Stimulated activated CD4-positive, alpha-beta T cell treated with anti-CD3 and anti-CD28 coated beads, TNF-alpha, amount 100 ng/mL, for 1 hour (primary cell): ENCODE data around the gene DRD2.

Source experiments
- DNase-seq, 3 donors: peaks; one replicate each; pipeline ENCODE4 v3.0.0-alpha.2; 2020; ENCODE audit warnings: low read depth in 3 of 3, low spot score in 1 of 3

DRD2 gene

GRCh38 chr11:113400631-113401230 is 74.5 kb downstream of the DRD2 start:
- DNase-seq = no peak

GRCh38 chr11:113398669-113399430 is 76.3 kb downstream of the DRD2 start:
- no peak for DNase-seq

DNA sequence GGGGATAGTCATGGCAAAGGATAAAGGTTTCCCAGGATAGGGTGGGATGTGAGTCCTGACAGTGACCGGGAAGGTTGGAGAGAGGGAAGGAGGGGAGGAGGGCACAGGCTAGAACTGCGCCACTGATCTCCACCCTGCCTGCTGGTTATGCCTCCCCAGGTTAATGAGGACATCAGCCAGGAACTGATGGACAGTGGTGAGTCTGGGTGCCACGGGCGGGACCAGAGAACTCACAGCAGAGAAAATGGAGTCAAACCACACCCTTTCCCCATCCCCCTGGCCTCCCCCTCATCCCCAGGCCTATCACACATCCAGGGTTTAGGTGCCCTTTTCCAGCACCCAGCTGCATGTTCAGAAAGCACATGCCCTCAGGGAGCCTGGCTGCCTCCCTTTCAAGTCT is 77.4 kb downstream of the DRD2 start:
- no peak for DNase-seq

- DNase-seq = no peak
Measured at GRCh38 chr11:113397212-113397611, 78.0 kb downstream of the DRD2 start.

- DNase-seq = no peak
Measured at GRCh38 chr11:113396690-113397089, 78.5 kb downstream of the DRD2 start.

GRCh38 chr11:113395782-113396336 is 79.3 kb downstream of the DRD2 start:
- DNase-seq = no peak

GRCh38 chr11:113394919-113395318 is 80.3 kb downstream of the DRD2 start:
- DNase-seq = no peak

DNA sequence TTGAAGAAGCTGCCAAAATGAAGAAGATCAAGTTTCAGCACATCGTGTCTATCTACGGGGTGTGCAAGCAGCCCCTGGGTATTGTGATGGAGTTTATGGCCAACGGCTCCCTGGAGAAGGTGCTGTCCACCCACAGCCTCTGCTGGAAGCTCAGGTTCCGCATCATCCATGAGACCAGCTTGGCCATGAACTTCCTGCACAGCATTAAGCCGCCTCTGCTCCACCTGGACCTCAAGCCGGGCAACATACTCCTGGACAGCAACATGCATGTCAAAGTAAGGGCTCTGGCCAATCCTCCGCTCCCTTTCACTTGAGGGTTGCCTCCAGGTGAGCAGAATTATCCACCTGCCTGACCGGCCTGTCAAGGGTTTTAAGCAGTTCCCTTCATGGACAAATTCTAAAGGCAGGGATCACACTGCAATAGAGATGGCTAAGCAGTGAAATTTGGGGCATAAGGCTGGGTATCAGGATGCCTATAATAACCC is 81.7 kb downstream of the DRD2 start:
- no peak for DNase-seq

DNA sequence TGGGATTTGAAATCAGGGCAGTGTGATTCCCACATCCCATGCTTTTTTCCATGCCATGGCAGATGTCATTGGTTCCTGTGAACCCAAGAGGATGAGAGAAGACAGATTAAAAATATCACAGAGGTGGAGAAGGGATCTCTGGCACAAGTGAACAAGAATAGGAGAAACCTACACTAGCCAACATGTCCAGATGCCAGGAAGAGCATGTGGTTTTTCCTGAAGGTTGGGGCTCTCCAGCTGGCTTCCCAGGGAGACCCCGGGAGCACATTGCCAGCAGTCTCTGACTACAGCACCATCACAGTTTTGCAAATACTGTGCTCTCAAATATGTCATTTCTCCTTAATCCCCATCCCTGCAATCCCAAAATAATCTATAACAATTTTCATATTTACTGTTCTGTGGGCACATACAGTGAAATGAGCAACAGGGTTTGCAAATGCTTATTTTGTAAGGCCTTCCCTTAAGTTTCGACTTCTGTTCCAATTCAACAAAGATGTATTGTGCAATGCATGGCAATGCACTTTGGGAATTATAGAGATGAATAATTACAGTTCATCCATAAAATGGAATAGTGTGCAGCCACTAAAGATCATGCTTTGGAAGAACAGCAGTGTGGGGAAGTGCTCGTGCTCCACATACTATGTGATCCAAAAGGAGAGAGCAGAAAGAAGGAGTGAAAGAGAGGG is 82.8 kb downstream of the DRD2 start:
- DNase-seq = no peak

- DNase-seq = no peak
Measured at GRCh38 chr11:113389272-113389671, 85.9 kb downstream of the DRD2 start.

- no peak for DNase-seq
Measured at GRCh38 chr11:113387605-113388211, 87.5 kb downstream of the DRD2 start, which contains the start of gene ANKK1. Gene ANKK1, plus strand, starts transcription at chr11:113387779. Its CDS starts 106 bp downstream, at chr11:113387885.

GRCh38 chr11:113386866-113387265 is 88.3 kb downstream of the DRD2 start:
- DNase-seq = no peak

DNA sequence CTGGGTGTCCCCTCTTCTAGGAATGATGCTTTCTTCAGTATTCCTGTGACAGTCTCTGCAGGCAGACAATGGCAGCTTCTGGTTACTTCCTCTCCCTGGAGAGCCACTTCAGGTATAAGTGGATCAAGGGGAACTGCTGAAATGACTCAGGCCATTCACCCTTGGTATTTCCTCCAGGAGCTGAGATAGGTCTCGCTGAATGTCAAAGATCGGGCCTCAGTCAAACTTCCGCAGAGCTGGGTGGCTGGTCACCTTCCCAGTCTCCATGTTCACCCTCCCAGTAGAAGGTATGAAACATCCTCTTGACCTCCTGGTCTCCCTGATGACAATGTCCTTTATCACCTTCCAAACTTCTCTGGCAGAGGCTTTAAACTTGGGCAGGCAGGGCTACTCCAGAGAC is 89.4 kb downstream of the DRD2 start:
- DNase-seq = no peak

DNA sequence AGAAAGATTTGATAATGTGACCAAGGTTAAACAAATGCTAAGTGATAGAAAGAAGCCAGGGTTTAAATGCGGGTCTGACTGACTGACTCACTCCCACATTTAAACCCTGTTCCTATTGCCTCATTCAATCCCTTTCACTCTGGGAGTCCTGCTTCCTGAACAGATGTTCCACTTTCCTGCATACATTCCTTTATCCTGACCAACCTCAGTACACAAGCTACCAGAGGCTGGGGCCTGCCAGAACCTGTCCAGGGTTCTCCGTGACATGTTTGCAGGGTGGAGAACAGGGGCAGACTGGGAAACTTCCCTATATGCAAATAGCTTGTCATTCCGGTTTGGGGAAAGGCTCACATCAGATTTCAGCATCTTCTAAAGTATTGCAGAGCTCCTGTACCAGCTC is 90.6 kb downstream of the DRD2 start:
- DNase-seq = no peak

DNA sequence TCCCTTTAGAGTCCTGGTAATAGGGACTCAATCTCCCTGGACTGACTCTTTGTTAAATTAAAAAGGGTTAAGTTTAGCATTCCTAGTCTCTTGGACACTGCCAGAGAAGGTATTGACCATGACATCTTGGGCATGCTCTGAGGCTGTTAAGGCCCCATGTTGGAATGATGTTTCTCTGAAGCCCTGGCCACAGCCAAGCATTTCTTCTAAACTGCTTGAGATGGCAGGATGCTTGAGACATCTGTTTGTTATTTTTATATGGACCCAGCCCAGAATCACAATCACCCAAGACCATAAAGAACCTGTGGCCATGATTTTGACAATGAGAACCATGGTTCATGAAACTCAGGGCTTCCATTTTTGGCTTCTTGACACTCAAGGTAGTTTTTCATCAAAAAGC is 93.1 kb downstream of the DRD2 start:
- DNase-seq = no peak

DNA sequence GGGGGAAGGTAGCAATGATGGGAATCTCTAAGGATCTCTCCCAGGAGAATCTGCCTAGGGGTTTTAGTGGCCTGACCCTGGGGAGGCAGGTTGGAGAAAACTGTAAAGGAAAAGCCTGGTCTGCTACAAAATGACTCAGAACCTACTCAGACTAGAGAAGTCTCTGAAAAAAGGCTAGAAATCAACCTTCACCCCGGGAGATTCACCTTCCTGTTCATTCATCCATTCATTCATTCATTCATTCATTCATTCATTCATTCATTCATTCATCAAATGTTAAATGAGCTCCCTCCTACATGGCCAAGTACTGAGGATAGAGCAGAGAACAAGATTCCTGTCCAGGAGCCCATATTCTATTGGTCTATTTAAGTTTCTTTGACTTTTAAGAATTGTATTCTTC is 96.5 kb downstream of the DRD2 start:
- no peak for DNase-seq

DNA sequence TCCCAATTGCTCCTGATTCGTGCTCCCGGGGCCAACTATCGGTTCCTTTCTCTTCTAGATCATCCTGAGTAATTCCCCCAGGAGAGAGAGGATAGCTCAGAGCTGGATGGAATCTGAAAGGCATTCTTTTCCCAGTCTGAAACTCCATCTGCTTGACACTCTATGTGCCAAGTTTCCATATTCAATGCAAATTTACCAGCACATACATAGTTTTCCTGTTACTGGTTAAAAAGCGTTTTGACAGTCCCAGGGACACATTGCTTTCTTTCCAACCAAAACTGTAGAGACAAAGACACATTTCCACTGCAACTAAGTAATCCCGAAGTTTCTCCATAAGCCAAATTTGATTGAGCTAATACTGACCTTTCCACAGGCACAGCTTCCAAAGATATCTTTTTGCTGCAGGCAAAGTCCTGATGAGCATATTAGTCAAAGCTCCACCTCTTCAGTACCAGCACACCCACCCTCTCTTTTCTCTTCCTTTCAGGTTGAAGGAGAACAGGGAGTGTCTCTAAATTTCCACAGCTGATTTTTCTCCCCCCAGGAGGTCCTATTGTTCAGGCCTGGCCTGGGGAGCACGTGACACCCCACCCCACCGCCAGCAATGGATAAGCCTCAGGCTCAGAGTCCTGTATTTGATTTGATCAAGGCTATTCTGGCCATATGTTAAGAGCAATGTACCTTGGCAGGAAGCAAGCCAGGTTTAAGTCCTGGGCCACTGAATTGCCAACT is 97.4 kb downstream of the DRD2 start:
- DNase-seq = no peak

- no peak for DNase-seq
Measured at GRCh38 chr11:113376156-113376555, 99.0 kb downstream of the DRD2 start.

DNA sequence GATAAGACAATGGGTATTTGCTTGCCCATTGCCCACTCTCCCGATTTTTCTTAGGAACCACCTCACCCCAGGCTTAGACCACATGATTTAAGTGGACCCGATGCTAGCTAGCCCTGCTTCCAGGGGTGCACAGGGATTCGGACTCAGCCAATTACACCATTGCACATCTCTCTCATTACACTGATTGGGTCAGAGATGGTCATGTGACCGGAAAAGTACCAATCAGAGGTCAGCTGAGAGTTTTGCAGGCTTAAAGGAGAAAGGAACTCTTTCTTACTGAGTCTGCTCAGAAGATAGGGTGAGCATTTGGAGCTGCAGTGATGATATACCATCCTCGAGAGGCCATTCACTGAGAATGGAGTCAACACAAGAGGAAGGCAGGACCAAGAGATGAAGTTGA is 99.8 kb downstream of the DRD2 start:
- no peak for DNase-seq

DNA sequence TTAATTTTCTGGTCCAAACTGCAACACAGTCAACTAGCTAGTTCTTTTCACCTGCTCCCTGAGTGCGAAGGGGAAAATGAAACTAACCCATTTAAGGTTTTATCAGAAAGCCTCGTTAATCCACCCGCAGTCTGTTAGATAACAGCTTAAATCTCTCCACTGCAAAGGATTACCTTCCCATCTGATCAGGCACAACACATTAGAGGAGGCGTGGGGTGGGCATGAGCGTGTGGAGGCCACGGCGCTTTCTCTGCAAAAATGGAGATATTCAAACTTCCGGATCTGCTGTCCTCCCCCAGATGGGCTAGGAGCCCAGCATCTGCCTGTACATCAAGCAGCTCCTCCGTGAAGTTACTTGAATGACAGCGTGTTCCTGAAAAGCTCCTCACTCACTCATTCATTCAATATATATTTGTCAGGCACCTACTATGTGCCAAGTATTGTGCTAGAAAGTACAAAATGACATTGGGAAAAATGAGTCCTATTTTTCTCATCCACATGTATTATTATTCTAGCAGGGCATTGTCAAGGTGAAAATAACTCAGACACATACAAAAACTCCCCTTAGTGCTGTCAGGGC is 101.1 kb downstream of the DRD2 start:
- DNase-seq = no peak
